SJSA1 (cell line): Measurements from ENCODE around the gene MOV10L1. TPM values are rescaled to one million over a fixed set of nuclear protein-coding genes. Genes with fewer than 3 reads are reported as not detected.

Source experiments
- DNase-seq, 2 experiments: peaks; one replicate each; pipeline ENCODE4 v3.0.0-alpha.2; 2015 to 2020; ENCODE audit warnings: low spot score in 2 of 2, low read depth in 1 of 2
- H3K27ac ChIP-seq: fragments of 250-450 bp; sonication (Bioruptor Pico); 2 replicates; pipeline ENCODE4 v1.5.1; 2020; ENCODE audit warnings: mild to moderate bottlenecking, moderate library complexity
- H3K27me3 ChIP-seq: fragments of 250-450 bp; sonication (Bioruptor Pico); replicated peaks from 2 replicates; pipeline ENCODE4 v1.5.1; 2020; ENCODE audit warnings: mild to moderate bottlenecking, moderate library complexity
- H3K36me3 ChIP-seq: fragments of 250-450 bp; sonication (Bioruptor Pico); 2 replicates; pipeline ENCODE4 v1.5.1; 2020; ENCODE audit warnings: mild to moderate bottlenecking
- H3K4me1 ChIP-seq: fragments of 250-450 bp; sonication (Bioruptor Pico); replicated peaks from 2 replicates; pipeline ENCODE4 v1.6.1; 2021; ENCODE audit warnings: mild to moderate bottlenecking
- H3K4me3 ChIP-seq: fragments of 250-450 bp; sonication (Bioruptor Pico); 2 replicates; pipeline ENCODE4 v1.5.1; 2020; ENCODE audit warnings: mild to moderate bottlenecking
- H3K9me3 ChIP-seq: fragments of 250-450 bp; sonication (Bioruptor Pico); replicated peaks from 2 replicates; pipeline ENCODE4 v1.5.1; 2020; ENCODE audit warnings: mild to moderate bottlenecking
- total RNA-seq: library from RNA; depleted of rRNA; stranded (reverse); fragments of >200 nt; shearing (Covaris generic); gene quantifications from 2 replicates; pipeline ENCODE4 v1.2.3, GENCODE V29; 2014

Gene MOV10L1
- total RNA-seq, 1 experiment from 2014 or later = 1.7 TPM

- no peak for DNase-seq
- Histone ChIP-seq H3K36me3 (peaks cover 4% of the 10 kb centered on the region), H3K27me3 (no peaks in the 10 kb centered on the region), H3K4me1 (peaks cover 22% of the 10 kb centered on the region), H3K9me3 (no peaks in the 10 kb centered on the region), H3K4me3 (no peak overlapping the region), H3K27ac (no peak overlapping the region)
Measured at GRCh38 chr22:50183141-50183971, 93.5 kb downstream of the MOV10L1 start.

- H3K4me3 ChIP-seq = no peak overlapping the region
- peak in 1 of 2 experiments; percentile 24 for DNase-seq
Measured at GRCh38 chr22:50184004-50184901, 94.4 kb downstream of the MOV10L1 start.

GRCh38 chr22:50184902-50185374 is 95.1 kb downstream of the MOV10L1 start:
- Histone ChIP-seq H3K4me3 (peak overlapping the region; percentile 75), H3K27ac (no peak overlapping the region), H3K36me3 (peaks cover 11% of the 10 kb centered on the region), H3K9me3 (no peaks in the 10 kb centered on the region), H3K27me3 (no peaks in the 10 kb centered on the region), H3K4me1 (peaks cover 31% of the 10 kb centered on the region)
- DNase-seq = no peak

More at GRCh38 chr22:50184004-50184901, 94.4 kb downstream of the MOV10L1 start:
- Histone ChIP-seq H3K27ac (no peak overlapping the region), H3K27me3 (no peaks in the 10 kb centered on the region), H3K36me3 (peaks cover 10% of the 10 kb centered on the region), H3K4me1 (peaks cover 25% of the 10 kb centered on the region), H3K9me3 (no peaks in the 10 kb centered on the region)

- H3K27ac ChIP-seq = no peak within 1 kb of the TSS
- no peaks in the 10 kb centered on the region for H3K27me3 ChIP-seq
- H3K9me3 ChIP-seq = no peaks in the 10 kb centered on the region
- H3K4me1 ChIP-seq = peaks cover 37% of the 10 kb centered on the region
- peak; percentile 70 to 90 for DNase-seq
- peaks cover 15% of the 10 kb centered on the region for H3K36me3 ChIP-seq
- H3K4me3 ChIP-seq = peak within 1 kb of the TSS; percentile 75
Measured at GRCh38 chr22:50185375-50186087, 95.7 kb downstream of the MOV10L1 start, which contains the start of gene TRABD. TSS of gene TRABD (plus strand) at chr22:50185913. CDS start at chr22:50193061, 7,148 bp downstream.

- peaks cover 45% of the 10 kb centered on the region for H3K4me1 ChIP-seq
- peak in 1 of 2 experiments; percentile 26 for DNase-seq
- H3K27ac ChIP-seq = no peak overlapping the region
Measured at GRCh38 chr22:50186181-50186714, 96.4 kb downstream of the MOV10L1 start.

GRCh38 chr22:50186761-50187523 is 97.1 kb downstream of the MOV10L1 start:
- H3K27ac ChIP-seq = no peak overlapping the region
- peaks cover 49% of the 10 kb centered on the region for H3K4me1 ChIP-seq
- peaks cover 26% of the 10 kb centered on the region for H3K36me3 ChIP-seq
- no peaks in the 10 kb centered on the region for H3K27me3 ChIP-seq
- DNase-seq = no peak
- no peaks in the 10 kb centered on the region for H3K9me3 ChIP-seq
- peak overlapping the region; percentile 75 for H3K4me3 ChIP-seq

More at GRCh38 chr22:50186181-50186714, 96.4 kb downstream of the MOV10L1 start:
- H3K4me3 ChIP-seq = peak overlapping the region; percentile 75
- H3K36me3 ChIP-seq = peaks cover 19% of the 10 kb centered on the region
- no peaks in the 10 kb centered on the region for H3K27me3 ChIP-seq
- no peaks in the 10 kb centered on the region for H3K9me3 ChIP-seq

- Histone ChIP-seq H3K4me3 (no peak overlapping the region), H3K4me1 (peaks cover 49% of the 10 kb centered on the region), H3K9me3 (no peaks in the 10 kb centered on the region), H3K27me3 (no peaks in the 10 kb centered on the region), H3K36me3 (peaks cover 38% of the 10 kb centered on the region), H3K27ac (no peak overlapping the region)
- DNase-seq = no peak
Measured at GRCh38 chr22:50188356-50188755, 98.5 kb downstream of the MOV10L1 start.

- Histone ChIP-seq H3K4me1 (peaks cover 44% of the 10 kb centered on the region), H3K4me3 (no peak overlapping the region), H3K36me3 (peaks cover 47% of the 10 kb centered on the region), H3K27me3 (no peaks in the 10 kb centered on the region), H3K9me3 (no peaks in the 10 kb centered on the region), H3K27ac (no peak overlapping the region)
- DNase-seq = no peak
Measured at GRCh38 chr22:50189184-50189848, 99.5 kb downstream of the MOV10L1 start.

GRCh38 chr22:50189849-50190181 is 100.0 kb downstream of the MOV10L1 start:
- DNase-seq = no peak
- no peaks in the 10 kb centered on the region for H3K9me3 ChIP-seq
- no peaks in the 10 kb centered on the region for H3K27me3 ChIP-seq
- peak overlapping the region; percentile 61 for H3K27ac ChIP-seq
- H3K36me3 ChIP-seq = peaks cover 52% of the 10 kb centered on the region
- peaks cover 44% of the 10 kb centered on the region for H3K4me1 ChIP-seq
- H3K4me3 ChIP-seq = peak overlapping the region; percentile 42

- peak; percentile 86 to 88 for DNase-seq
- Histone ChIP-seq H3K9me3 (no peaks in the 10 kb centered on the region), H3K4me1 (peaks cover 40% of the 10 kb centered on the region), H3K27ac (peak overlapping the region; percentile 61), H3K27me3 (no peaks in the 10 kb centered on the region), H3K36me3 (peaks cover 55% of the 10 kb centered on the region), H3K4me3 (peak overlapping the region; percentile 42)
Measured at GRCh38 chr22:50190182-50190940, 100.6 kb downstream of the MOV10L1 start.

GRCh38 chr22:50190941-50191741 is 101.3 kb downstream of the MOV10L1 start:
- Histone ChIP-seq H3K4me1 (peaks cover 38% of the 10 kb centered on the region), H3K9me3 (no peaks in the 10 kb centered on the region), H3K27ac (peak overlapping the region; percentile 61), H3K36me3 (peaks cover 59% of the 10 kb centered on the region), H3K27me3 (no peaks in the 10 kb centered on the region), H3K4me3 (peak overlapping the region; percentile 42)
- DNase-seq = no peak
